ENCODE measurements around the gene GADL1.

GADL1 gene

DNA sequence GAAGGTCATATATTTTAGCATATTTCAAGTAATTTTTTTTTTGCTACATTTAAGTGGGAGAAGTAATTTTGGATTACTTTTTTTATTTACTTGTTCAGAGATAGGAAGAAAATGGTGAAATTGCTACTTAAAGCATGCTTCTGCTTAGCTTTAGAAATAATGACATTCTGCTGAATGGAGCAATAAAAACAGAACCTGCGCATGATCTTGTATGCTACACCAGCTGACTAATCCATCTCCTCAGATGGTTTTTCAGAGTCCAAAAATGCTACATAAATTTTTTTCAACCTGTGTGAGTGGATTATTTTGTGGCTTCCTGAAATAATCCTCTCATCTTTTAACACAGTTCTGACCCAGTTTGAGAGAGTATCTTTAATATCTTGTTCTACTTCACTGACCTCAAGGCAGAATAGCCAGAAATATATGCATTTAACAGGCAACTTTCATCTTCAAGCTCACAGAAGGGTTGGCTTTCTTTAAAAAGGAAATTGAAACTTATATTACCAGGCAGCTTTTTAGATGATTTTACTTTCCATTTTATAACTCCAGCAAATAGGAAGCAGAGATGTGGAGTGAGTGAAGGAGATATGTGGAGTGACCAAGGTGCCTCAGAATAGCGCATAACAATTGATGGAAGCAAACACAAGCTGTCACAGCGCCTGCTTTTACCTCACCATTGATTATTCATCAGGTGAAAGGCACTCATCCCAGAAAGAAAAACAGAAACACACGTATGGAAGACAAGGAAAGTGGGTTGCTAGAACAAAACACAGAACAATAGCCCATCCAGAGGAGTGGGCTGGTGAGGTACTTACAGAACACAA, 151.5 kb downstream of the GADL1 start:
- H3K36me3 ChIP-seq (ENCODE audit: insufficient read depth, low read length): no peaks in the 10 kb centered on the region
- no peak overlapping the region for H3K9ac ChIP-seq (ENCODE audit: insufficient read length)
- DNase-seq (ENCODE audit: low read depth, low spot score): no peak
- no peaks in the 10 kb centered on the region for H3K9me3 ChIP-seq (ENCODE audit: low read depth, low read length)
- TF ChIP-seq FOXP2 (optimal IDR thresholded peaks at IDR 0.05; ENCODE audit: control extremely low read depth, extremely low read length, insufficient read depth) (no peak), EZH2 (IDR thresholded peaks at IDR 0.05) (no peak), POLR2AphosphoS5 (IDR thresholded peaks at IDR 0.05; ENCODE audit: borderline replicate concordance, low read depth, low read length) (no peak)
- no peak overlapping the region for H3K4me3 ChIP-seq
- H3K27ac ChIP-seq: no peak overlapping the region

DNA sequence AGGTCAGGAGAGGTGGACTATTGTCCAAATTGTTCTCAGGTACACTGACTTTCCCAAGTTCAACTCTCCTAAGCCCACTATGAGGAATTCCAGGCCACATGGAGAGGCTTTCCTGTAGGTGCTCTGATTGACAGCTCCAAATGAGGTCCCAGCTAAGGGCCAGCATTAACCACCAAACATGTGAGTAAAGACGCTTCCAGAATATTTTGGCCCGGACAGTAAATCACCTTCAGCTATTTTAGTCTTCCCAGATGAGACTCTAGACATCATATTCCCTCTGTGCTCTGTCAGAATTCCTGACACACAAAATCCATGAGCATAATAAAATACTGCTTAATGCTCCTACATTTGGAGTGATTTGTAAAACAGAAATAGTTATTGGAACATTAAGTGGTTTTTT, 152.6 kb downstream of the GADL1 start:
- no peak overlapping the region for H3K4me3 ChIP-seq
- no peak overlapping the region for H3K9ac ChIP-seq (ENCODE audit: insufficient read length)
- no peak for DNase-seq (ENCODE audit: low read depth, low spot score)
- TF ChIP-seq POLR2AphosphoS5 (IDR thresholded peaks at IDR 0.05; ENCODE audit: borderline replicate concordance, low read depth, low read length): no peak
- no peak for TF ChIP-seq EZH2 (IDR thresholded peaks at IDR 0.05)
- TF ChIP-seq FOXP2 (optimal IDR thresholded peaks at IDR 0.05; ENCODE audit: control extremely low read depth, extremely low read length, insufficient read depth): no peak
- no peaks in the 10 kb centered on the region for H3K36me3 ChIP-seq (ENCODE audit: insufficient read depth, low read length)
- H3K27ac ChIP-seq: no peak overlapping the region
- no peaks in the 10 kb centered on the region for H3K9me3 ChIP-seq (ENCODE audit: low read depth, low read length)

DNA sequence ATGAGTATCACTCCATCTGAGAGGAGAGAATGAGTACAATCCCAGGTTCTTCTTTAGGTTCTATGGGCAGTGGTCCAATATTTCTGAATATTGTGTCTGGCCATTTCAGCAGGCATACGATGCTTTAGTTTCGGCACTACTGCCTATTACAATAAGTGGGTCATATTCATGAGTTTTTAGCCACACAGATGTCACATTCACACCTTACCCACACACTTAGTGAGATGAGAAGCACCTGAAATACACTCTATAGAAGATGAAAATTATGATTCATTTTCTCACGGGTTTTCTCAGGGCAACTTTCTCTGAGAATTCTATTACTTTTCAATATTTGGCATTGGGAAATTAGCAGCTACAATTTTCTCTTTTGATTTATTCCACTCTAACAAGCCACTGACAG, 155.9 kb downstream of the GADL1 start:
- Histone ChIP-seq H3K27ac (no peak overlapping the region), H3K9ac (ENCODE audit: insufficient read length) (no peak overlapping the region), H3K36me3 (ENCODE audit: insufficient read depth, low read length) (no peaks in the 10 kb centered on the region), H3K9me3 (ENCODE audit: low read depth, low read length) (no peaks in the 10 kb centered on the region), H3K4me3 (no peak overlapping the region)
- TF ChIP-seq POLR2AphosphoS5 (IDR thresholded peaks at IDR 0.05; ENCODE audit: borderline replicate concordance, low read depth, low read length) (no peak), EZH2 (IDR thresholded peaks at IDR 0.05) (no peak), FOXP2 (optimal IDR thresholded peaks at IDR 0.05; ENCODE audit: control extremely low read depth, extremely low read length, insufficient read depth) (no peak)
- no peak for DNase-seq (ENCODE audit: low read depth, low spot score)

DNA sequence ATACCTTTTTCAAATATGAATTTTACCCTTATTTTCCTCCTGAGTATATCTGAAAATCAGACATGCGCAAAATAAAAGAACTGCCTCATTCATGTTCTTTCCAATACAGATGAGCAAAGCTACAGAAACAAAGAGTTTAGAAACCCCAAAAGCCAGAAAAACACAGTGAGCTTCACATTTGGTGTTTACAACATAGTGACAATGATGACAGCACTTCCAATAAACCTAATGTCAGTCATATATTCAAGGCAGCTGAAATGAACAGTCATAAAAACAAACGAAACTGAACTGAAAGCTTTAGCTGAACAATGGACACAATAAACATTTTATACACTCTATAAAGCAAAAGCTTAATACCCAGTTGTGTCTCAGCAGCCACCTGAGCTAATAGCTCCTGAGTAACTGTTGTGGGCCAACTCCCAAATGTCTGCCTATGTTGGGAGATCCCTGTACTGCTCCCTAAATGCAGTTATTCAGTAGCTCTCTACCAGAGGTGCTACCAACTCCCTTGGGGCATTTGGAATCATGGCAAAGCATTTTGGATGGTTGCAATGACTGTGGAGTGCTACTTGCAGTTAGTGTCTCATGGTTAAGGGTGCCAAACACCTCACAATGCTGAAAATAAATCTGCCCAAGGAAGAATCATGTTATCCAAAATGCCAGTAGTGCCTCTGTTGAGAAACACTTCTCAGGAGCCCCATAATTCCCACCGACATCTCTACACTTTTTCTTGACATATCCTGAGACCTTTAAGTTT, 156.5 kb downstream of the GADL1 start:
- H3K4me3 ChIP-seq: no peak overlapping the region
- no peak overlapping the region for H3K9ac ChIP-seq (ENCODE audit: insufficient read length)
- TF ChIP-seq FOXP2 (optimal IDR thresholded peaks at IDR 0.05; ENCODE audit: control extremely low read depth, extremely low read length, insufficient read depth) (no peak), EZH2 (IDR thresholded peaks at IDR 0.05) (no peak), POLR2AphosphoS5 (IDR thresholded peaks at IDR 0.05; ENCODE audit: borderline replicate concordance, low read depth, low read length) (no peak)
- no peak for DNase-seq (ENCODE audit: low read depth, low spot score)
- no peaks in the 10 kb centered on the region for H3K36me3 ChIP-seq (ENCODE audit: insufficient read depth, low read length)
- H3K27ac ChIP-seq: peak overlapping the region; percentile 100
- no peaks in the 10 kb centered on the region for H3K9me3 ChIP-seq (ENCODE audit: low read depth, low read length)

DNA sequence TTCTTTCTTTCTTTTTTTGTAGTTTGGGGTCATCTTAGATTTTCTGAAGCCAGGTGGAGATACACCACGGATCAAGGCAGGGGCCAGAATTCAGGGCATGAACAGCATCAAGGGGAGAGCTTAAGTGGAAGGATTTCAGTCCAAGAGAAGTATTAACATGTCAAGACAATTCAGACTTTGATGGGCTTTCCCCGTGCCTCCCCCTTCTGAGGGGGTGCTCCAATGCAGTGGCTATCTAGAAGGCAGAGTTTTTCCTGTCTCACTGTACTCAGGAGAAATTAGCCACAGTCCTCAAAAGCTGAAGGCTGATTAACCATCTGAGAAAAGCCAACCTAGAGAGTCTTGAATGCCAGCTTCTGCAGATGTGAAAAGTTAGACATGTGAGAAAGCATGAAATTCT, 160.8 kb downstream of the GADL1 start:
- TF ChIP-seq FOXP2 (optimal IDR thresholded peaks at IDR 0.05; ENCODE audit: control extremely low read depth, extremely low read length, insufficient read depth) (no peak), EZH2 (IDR thresholded peaks at IDR 0.05) (no peak), POLR2AphosphoS5 (IDR thresholded peaks at IDR 0.05; ENCODE audit: borderline replicate concordance, low read depth, low read length) (no peak)

DNA sequence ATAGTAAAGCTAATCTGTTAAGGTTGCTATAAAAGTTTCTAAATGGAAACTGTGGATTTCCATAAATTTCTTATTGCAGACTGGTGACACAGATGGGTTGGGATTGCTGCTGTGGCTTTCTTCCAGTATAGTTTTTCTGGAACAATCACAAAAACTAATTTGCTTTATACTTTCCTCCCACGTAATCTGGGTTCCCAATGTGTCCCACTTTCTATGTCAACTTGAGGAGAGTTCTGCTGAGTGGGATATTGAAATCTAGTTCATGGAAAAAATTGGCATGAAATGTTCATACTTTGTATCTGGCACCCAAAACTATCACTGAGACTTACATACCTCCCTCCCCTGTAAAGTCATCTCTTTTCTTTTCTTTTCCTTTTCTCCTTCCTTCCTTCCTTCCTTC, 161.3 kb downstream of the GADL1 start:
- DNase-seq (ENCODE audit: low read depth, low spot score): peak; percentile 92

More for the DNA sequence above, 160.8 kb downstream of the GADL1 start:
- Histone ChIP-seq H3K36me3 (ENCODE audit: insufficient read depth, low read length) (no peaks in the 10 kb centered on the region), H3K9me3 (ENCODE audit: low read depth, low read length) (no peaks in the 10 kb centered on the region), H3K9ac (ENCODE audit: insufficient read length) (peak overlapping the region; percentile 86), H3K4me3 (peak overlapping the region; percentile 71), H3K27ac (peak overlapping the region; percentile 100)
- DNase-seq (ENCODE audit: low read depth, low spot score): no peak

DNA sequence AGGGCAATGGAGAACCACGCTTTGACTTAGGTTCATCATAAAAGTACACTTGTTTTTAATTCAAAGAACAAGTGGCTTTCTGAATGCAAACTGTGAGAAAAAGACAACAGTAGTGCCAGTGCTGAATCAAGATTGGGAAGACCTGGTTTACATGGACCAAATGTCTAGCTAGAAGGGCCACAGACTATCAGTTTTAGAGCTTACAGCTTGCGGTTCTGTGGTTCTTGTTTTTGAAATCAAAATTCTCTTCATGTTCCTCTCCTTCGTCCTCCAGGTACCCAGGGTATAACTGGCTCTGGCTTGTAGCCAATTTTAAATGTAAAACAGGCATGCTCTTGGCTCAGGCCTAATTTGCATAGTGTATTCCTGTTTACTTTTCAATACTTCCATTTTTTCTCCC, 163.5 kb downstream of the GADL1 start:
- no peak for TF ChIP-seq POLR2AphosphoS5 (IDR thresholded peaks at IDR 0.05; ENCODE audit: borderline replicate concordance, low read depth, low read length)
- TF ChIP-seq FOXP2 (optimal IDR thresholded peaks at IDR 0.05; ENCODE audit: control extremely low read depth, extremely low read length, insufficient read depth): no peak
- no peak for TF ChIP-seq EZH2 (IDR thresholded peaks at IDR 0.05)
- Histone ChIP-seq H3K36me3 (ENCODE audit: insufficient read depth, low read length) (no peaks in the 10 kb centered on the region), H3K9ac (ENCODE audit: insufficient read length) (peak overlapping the region; percentile 37), H3K4me3 (no peak overlapping the region; the same call in 1 of the 2 replicates), H3K27ac (peak overlapping the region; percentile 100), H3K9me3 (ENCODE audit: low read depth, low read length) (no peaks in the 10 kb centered on the region)
- no peak for DNase-seq (ENCODE audit: low read depth, low spot score)

More for the DNA sequence above, 161.3 kb downstream of the GADL1 start:
- Histone ChIP-seq H3K4me3 (peak overlapping the region; percentile 71), H3K36me3 (ENCODE audit: insufficient read depth, low read length) (no peaks in the 10 kb centered on the region), H3K9me3 (ENCODE audit: low read depth, low read length) (no peaks in the 10 kb centered on the region), H3K27ac (peak overlapping the region; percentile 100), H3K9ac (ENCODE audit: insufficient read length) (no peak overlapping the region)
- TF ChIP-seq POLR2AphosphoS5 (IDR thresholded peaks at IDR 0.05; ENCODE audit: borderline replicate concordance, low read depth, low read length) (peak; percentile 57; the same call in 1 of the 2 replicates), FOXP2 (optimal IDR thresholded peaks at IDR 0.05; ENCODE audit: control extremely low read depth, extremely low read length, insufficient read depth) (no peak)

DNA sequence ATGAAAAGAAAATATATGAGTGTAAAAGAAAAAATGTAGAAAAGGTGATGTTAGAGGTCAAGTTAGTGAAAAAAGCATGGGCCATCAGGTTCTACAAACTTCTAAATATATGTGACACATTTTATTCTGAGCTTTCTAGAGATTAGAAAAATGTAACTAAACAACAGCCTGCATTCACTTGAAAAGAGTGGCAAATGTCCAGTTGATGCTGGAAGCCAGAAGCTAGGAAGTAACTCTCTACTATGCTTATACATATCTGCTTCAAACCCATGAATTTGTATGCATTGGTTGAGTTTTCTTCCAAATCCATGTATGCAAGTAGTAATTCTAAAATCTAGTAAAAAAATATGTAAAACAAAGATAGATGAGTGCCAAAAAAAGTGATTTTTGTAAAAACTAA, 164.5 kb downstream of the GADL1 start:
- no peaks in the 10 kb centered on the region for H3K9me3 ChIP-seq (ENCODE audit: low read depth, low read length)
- no peak for DNase-seq (ENCODE audit: low read depth, low spot score)
- TF ChIP-seq FOXP2 (optimal IDR thresholded peaks at IDR 0.05; ENCODE audit: control extremely low read depth, extremely low read length, insufficient read depth): no peak
- no peak for TF ChIP-seq POLR2AphosphoS5 (IDR thresholded peaks at IDR 0.05; ENCODE audit: borderline replicate concordance, low read depth, low read length)
- TF ChIP-seq EZH2 (IDR thresholded peaks at IDR 0.05): no peak
- no peaks in the 10 kb centered on the region for H3K36me3 ChIP-seq (ENCODE audit: insufficient read depth, low read length)
- no peak overlapping the region for H3K9ac ChIP-seq (ENCODE audit: insufficient read length)
- H3K4me3 ChIP-seq: no peak overlapping the region
- no peak overlapping the region for H3K27ac ChIP-seq
